ELR (cell line): Measurements from ENCODE around the gene OR1I1.
"Not testable (repeated sequence)": the region's sequence is repeated elsewhere in the genome, so short reads cannot be mapped to it uniquely, and the experiment has no call there.

ENCODE experiments used
- DNase-seq: peaks from one replicate; pipeline ENCODE4 v3.0.0-alpha.2; 2015; ENCODE audit warnings: low read depth

Gene OR1I1

GRCh38 chr19:15081911-15082310, at the start of gene OR1I1:
Gene OR1I1 (plus strand): TSS chr19:15082211. CDS start chr19:15087066, 4,855 bp downstream.
- DNase-seq = no peak

GRCh38 chr19:15035795-15036311, 46.2 kb upstream of the OR1I1 start:
- no peak for DNase-seq

GRCh38 chr19:15037586-15037985, 44.4 kb upstream of the OR1I1 start:
- DNase-seq = no peak

- DNase-seq = no peak
Observed at GRCh38 chr19:15038294-15038693, 43.7 kb upstream of the OR1I1 start.

- DNase-seq = no peak
Observed at GRCh38 chr19:15042003-15042402, 40.0 kb upstream of the OR1I1 start.

- DNase-seq = no peak
Observed at GRCh38 chr19:15042826-15043225, 39.2 kb upstream of the OR1I1 start.

GRCh38 chr19:15045506-15045905, 36.5 kb upstream of the OR1I1 start:
- DNase-seq = no peak

GRCh38 chr19:15047680-15048079, 34.3 kb upstream of the OR1I1 start:
- no peak for DNase-seq

- DNase-seq = no peak
Observed at GRCh38 chr19:15048128-15048527, 33.9 kb upstream of the OR1I1 start.

GRCh38 chr19:15048885-15049541, 33.0 kb upstream of the OR1I1 start, which contains the start of gene CASP14:
Gene CASP14 (plus strand): TSS chr19:15049480. CDS start chr19:15052252, 2,772 bp downstream.
- no peak for DNase-seq

- DNase-seq = no peak
Observed at GRCh38 chr19:15050639-15051038, 31.4 kb upstream of the OR1I1 start.

- DNase-seq = no peak
Observed at GRCh38 chr19:15062036-15062435, 20.0 kb upstream of the OR1I1 start.

- not testable (repeated sequence) for DNase-seq
Observed at GRCh38 chr19:15070386-15070785, 11.6 kb upstream of the OR1I1 start.

GRCh38 chr19:15072930-15073647, 8.9 kb upstream of the OR1I1 start:
- peak; percentile 3 for DNase-seq

GRCh38 chr19:15074371-15074770, 7.6 kb upstream of the OR1I1 start:
- no peak for DNase-seq

GRCh38 chr19:15075806-15076205, 6.2 kb upstream of the OR1I1 start:
- no peak for DNase-seq

- peak; percentile 22 for DNase-seq
Observed at GRCh38 chr19:15080002-15080401, 2.0 kb upstream of the OR1I1 start.

- no peak for DNase-seq
Observed at GRCh38 chr19:15087182-15087581, 5.2 kb downstream of the OR1I1 start.

- peak; percentile 83 for DNase-seq
Observed at GRCh38 chr19:15091918-15092753, 10.1 kb downstream of the OR1I1 start.

- no peak for DNase-seq
Observed at GRCh38 chr19:15093001-15093400, 11.0 kb downstream of the OR1I1 start.

- no peak for DNase-seq
Observed at GRCh38 chr19:15096223-15096622, 14.2 kb downstream of the OR1I1 start.

- not testable (repeated sequence) for DNase-seq
Observed at GRCh38 chr19:15097980-15098379, 16.0 kb downstream of the OR1I1 start.
